Hepatocyte (in vitro differentiated cells): ENCODE measurements around the gene ACKR1. TPM values are rescaled to one million over a fixed set of nuclear protein-coding genes. Genes with fewer than 3 reads are reported as not detected.
A peak's percentile ranks its signal among the peaks of the same experiment; 100 is the strongest.

Experiments used
- DNase-seq: peaks from one replicate; pipeline ENCODE4 v3.0.0-alpha.2; 2016; ENCODE audit warnings: low spot score
- H2AFZ ChIP-seq: fragments of 200-600 bp; sonication (generic); 2 replicates; pipeline ENCODE4 v1.6.0; 2016; ENCODE audit warnings: antibody characterized with exemption, mild to moderate bottlenecking
- H3K27ac ChIP-seq: fragments of 200-600 bp; sonication (generic); 2 replicates; pipeline ENCODE4 v1.5.1; 2016; ENCODE audit warnings: mild to moderate bottlenecking
- H3K27me3 ChIP-seq: fragments of 200-600 bp; sonication (generic); 2 replicates; pipeline ENCODE4 v1.6.1; 2016
- H3K36me3 ChIP-seq: fragments of 200-600 bp; sonication (generic); replicated peaks from 2 replicates; pipeline ENCODE4 v1.5.1; 2016; ENCODE audit warnings: low read depth; ENCODE audit not compliant: insufficient read depth
- H3K4me1 ChIP-seq: fragments of 200-600 bp; sonication (generic); 2 replicates; pipeline ENCODE4 v1.5.1; 2016; ENCODE audit warnings: mild to moderate bottlenecking, moderate library complexity; ENCODE audit not compliant: insufficient read depth
- H3K4me2 ChIP-seq: fragments of 200-600 bp; sonication (generic); 2 replicates; pipeline ENCODE4 v1.6.0; 2016
- H3K4me3 ChIP-seq: fragments of 200-600 bp; sonication (generic); 2 replicates; pipeline ENCODE4 v1.5.1; 2016; ENCODE audit warnings: mild to moderate bottlenecking
- H3K79me2 ChIP-seq: fragments of 200-600 bp; sonication (generic); 2 replicates; pipeline ENCODE4 v1.6.0; 2017; ENCODE audit warnings: mild to moderate bottlenecking
- H3K9me2 ChIP-seq: fragments of 200-600 bp; sonication (generic); replicated peaks from 2 replicates; pipeline ENCODE4 v1.6.0; 2017; ENCODE audit warnings: mild to moderate bottlenecking; ENCODE audit not compliant: insufficient read depth
- H3K9me3 ChIP-seq: fragments of 200-600 bp; sonication (generic); 2 replicates; pipeline ENCODE4 v1.5.1; 2016; ENCODE audit warnings: low read depth, mild to moderate bottlenecking
- H4K20me1 ChIP-seq: fragments of 200-600 bp; sonication (generic); 2 replicates; pipeline ENCODE4 v1.6.0; 2016; ENCODE audit warnings: mild to moderate bottlenecking; ENCODE audit not compliant: insufficient read depth, poor library complexity, severe bottlenecking
- EZH2 ChIP-seq: fragments of 200-600 bp; sonication (generic); IDR thresholded peaks from 2 replicates; pipeline ENCODE4 v1.6.1; 2016; ENCODE audit warnings: antibody characterized with exemption, mild to moderate bottlenecking, borderline replicate concordance
- EZH2phosphoT487 ChIP-seq: fragments of 200-600 bp; sonication (generic); IDR thresholded peaks from one replicate; pipeline ENCODE4 v1.6.1; 2018; ENCODE audit warnings: antibody characterized with exemption, mild to moderate bottlenecking, low read depth, moderate library complexity; ENCODE audit not compliant: unreplicated experiment, severe bottlenecking
- WGBS: methylation state at CpG from one replicate; pipeline ENCODE4 v1.1.6; 2016; ENCODE audit warnings: low lambda C conversion rate; ENCODE audit errors: missing lambda C conversion rate; 5-methylcytosine and 5-hydroxymethylcytosine counted together
- polyA plus RNA-seq: library from polyadenylated mRNA; unstranded; fragments of >200 nt; fragmentation: Nextera tagmentation; extraction: Ambion mirVana; gene quantifications from 2 replicates; pipeline ENCODE4 v1.2.1, GENCODE V29; 2016
- total RNA-seq: library from RNA; depleted of rRNA; stranded (reverse); fragments of >200 nt; gene quantifications from 2 replicates; pipeline ENCODE4 v1.2.3, GENCODE V29; 2014
- TF ChIP-seq, protein P1 (sequence below): fragments of 200-600 bp; sonication (generic); IDR thresholded peaks from 2 replicates; pipeline ENCODE4 v1.5.1; 2016; ENCODE audit warnings: antibody characterized with exemption, mild to moderate bottlenecking; ENCODE audit not compliant: poor library complexity

ACKR1 gene
- total and polyA plus RNA-seq, 2 experiments from 2014 or later: not detected

DNA sequence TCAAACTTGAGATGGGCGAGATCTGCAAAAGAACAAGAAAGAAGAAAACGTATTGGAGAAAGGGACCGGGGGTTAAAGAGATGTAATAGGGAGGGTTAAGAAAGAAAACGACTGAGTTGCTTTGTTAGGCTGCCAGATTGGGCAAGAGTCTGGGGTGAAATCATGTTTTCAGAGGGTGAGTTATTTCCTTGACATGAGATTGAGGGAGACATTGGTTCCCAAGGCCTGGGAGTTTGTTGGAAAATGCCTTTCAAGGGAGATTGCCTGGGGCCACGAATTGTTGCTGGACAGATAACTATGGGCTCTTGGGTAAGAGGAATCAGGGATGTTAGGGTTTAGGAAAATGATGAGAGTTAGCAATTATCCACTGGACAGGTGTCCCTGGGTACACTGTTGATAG lies 34.0 kb upstream of the ACKR1 start:
- Histone ChIP-seq H4K20me1 (no peaks in the 10 kb centered on the region), H3K9me2 (no peaks in the 10 kb centered on the region), H3K79me2 (no peaks in the 10 kb centered on the region), H3K27ac (no peak overlapping the region), H2AFZ (no peak overlapping the region), H3K9me3 (no peaks in the 10 kb centered on the region), H3K4me3 (no peak overlapping the region), H3K4me2 (no peak overlapping the region), H3K4me1 (no peaks in the 10 kb centered on the region), H3K27me3 (peaks cover 81% of the 10 kb centered on the region), H3K36me3 (no peaks in the 10 kb centered on the region)
- TF ChIP-seq EZH2: no peak
- TF ChIP-seq, protein P1, sequence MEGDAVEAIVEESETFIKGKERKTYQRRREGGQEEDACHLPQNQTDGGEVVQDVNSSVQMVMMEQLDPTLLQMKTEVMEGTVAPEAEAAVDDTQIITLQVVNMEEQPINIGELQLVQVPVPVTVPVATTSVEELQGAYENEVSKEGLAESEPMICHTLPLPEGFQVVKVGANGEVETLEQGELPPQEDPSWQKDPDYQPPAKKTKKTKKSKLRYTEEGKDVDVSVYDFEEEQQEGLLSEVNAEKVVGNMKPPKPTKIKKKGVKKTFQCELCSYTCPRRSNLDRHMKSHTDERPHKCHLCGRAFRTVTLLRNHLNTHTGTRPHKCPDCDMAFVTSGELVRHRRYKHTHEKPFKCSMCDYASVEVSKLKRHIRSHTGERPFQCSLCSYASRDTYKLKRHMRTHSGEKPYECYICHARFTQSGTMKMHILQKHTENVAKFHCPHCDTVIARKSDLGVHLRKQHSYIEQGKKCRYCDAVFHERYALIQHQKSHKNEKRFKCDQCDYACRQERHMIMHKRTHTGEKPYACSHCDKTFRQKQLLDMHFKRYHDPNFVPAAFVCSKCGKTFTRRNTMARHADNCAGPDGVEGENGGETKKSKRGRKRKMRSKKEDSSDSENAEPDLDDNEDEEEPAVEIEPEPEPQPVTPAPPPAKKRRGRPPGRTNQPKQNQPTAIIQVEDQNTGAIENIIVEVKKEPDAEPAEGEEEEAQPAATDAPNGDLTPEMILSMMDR: no peak
- TF ChIP-seq EZH2phosphoT487: no peak
- DNase-seq: no peak
- 89% methylated on average over 5 of the region's 5 CpGs for WGBS

DNA sequence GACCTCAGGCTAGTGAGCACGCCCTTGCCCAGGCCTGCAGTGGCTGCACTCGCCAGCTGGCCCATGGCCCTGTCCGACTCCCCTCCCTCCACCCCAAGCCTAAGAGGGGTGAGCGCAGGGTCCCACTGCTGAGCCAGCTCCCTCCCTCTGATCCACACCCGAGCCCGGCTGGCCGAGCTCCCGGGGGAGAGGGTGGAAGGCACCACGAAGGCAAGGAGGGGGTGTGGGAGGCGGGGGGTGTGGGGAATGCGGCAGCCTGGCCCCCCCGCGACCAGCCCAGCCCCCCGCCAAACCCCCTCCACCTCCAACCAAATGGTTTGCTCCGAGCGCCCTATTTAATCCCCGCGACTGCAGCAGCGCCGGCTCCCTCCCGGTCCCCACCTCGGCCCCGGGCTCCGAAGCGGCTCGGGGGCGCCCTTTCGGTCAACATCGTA lies 33.4 kb upstream of the ACKR1 start, which contains the start of gene CADM3:
TSS of gene CADM3 (plus strand) at position 362 of the 434 bp plus-strand sequence. CDS start 151 bp downstream, outside the sequence.
- Histone ChIP-seq H3K4me3 (no peak within 1 kb of the TSS), H3K27me3 (peaks cover 79% of the 10 kb centered on the region), H3K9me2 (no peaks in the 10 kb centered on the region), H3K9me3 (no peaks in the 10 kb centered on the region), H3K36me3 (no peaks in the 10 kb centered on the region), H3K79me2 (no peaks in the 10 kb centered on the region), H2AFZ (no peak within 1 kb of the TSS), H3K4me2 (peak within 1 kb of the TSS; percentile 84), H3K27ac (no peak within 1 kb of the TSS), H3K4me1 (no peaks in the 10 kb centered on the region), H4K20me1 (no peaks in the 10 kb centered on the region)
- no peak for TF ChIP-seq EZH2phosphoT487
- TF ChIP-seq, protein P1: no peak
- no peak for TF ChIP-seq EZH2
- DNase-seq: peak; percentile 12
- 3% methylated on average over 6 of the region's 29 CpGs for WGBS

DNA sequence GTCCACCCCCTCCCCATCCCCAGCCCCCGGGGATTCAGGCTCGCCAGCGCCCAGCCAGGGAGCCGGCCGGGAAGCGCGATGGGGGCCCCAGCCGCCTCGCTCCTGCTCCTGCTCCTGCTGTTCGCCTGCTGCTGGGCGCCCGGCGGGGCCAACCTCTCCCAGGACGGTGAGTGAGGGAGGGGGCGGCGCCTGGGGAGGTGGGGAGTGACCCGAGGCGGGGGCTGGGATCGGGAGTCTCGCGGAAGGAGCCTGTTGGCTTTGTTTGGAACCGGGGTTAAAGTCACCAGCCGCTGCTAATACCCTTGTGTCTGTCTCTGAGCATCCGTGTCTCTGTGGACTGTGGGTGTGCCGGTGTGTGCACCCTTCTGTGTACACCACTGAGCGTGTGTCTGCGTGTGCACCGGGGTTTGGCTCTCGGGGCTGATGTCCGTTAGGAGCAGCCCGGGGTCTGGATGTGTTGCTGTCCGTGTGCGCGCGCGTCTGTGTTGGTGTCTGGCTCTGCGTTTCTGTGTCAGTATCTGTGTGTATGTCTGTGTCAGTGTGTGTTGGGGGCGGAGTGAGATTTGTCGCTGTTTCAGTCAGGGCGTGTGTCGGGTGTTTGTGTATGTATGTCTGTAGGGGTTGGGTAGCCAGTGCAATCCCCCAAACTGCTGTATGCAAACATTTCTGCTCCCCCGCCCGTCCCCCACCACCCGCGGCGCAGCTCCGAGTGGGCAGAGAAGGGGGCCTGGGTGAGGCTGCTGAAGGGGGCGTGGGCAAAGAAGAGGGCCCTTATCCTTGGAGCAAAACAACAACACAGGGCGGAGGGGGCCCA lies 32.8 kb upstream of the ACKR1 start:
- Histone ChIP-seq H3K27me3 (peaks cover 75% of the 10 kb centered on the region), H3K36me3 (no peaks in the 10 kb centered on the region), H4K20me1 (no peaks in the 10 kb centered on the region), H3K4me3 (no peak overlapping the region), H2AFZ (no peak overlapping the region), H3K27ac (no peak overlapping the region), H3K9me3 (no peaks in the 10 kb centered on the region), H3K4me2 (peak overlapping the region; percentile 84), H3K4me1 (no peaks in the 10 kb centered on the region), H3K9me2 (no peaks in the 10 kb centered on the region), H3K79me2 (no peaks in the 10 kb centered on the region)
- WGBS: under 1% methylated on average over 28 of the region's 49 CpGs
- TF ChIP-seq, protein P1: no peak
- peak; percentile 85 for TF ChIP-seq EZH2
- peak; percentile 30 for DNase-seq
